B cell (primary cell): Measurements from ENCODE around the gene BRME1. TPM values are rescaled to one million over a fixed set of nuclear protein-coding genes. Genes with fewer than 3 reads are reported as not detected.

Experiments used
- ATAC-seq: fragments of 200-7000 bp; cut with Tn5 transposase; one replicate; pipeline ENCODE4 v1.10.0; 2021; ENCODE audit warnings: low read depth, mild to moderate bottlenecking, moderate number of reproducible peaks, moderate library complexity
- CTCF ChIA-PET: fragments of 350-600 bp; sonication (Branson Sonifier 250); formaldehyde crosslinking; loops from one replicate; lab custom pipeline; 2021; ENCODE audit warnings: antibody characterized with exemption, inconsistent platforms; lab: Charles Lee
- POLR2A ChIA-PET: fragments of 350-600 bp; sonication (Branson Sonifier 250); formaldehyde crosslinking; loops from one replicate; lab custom pipeline; 2021; ENCODE audit warnings: antibody characterized with exemption; lab: Charles Lee
- DNase-seq: peaks from one replicate; pipeline ENCODE4 v3.0.0; 2013
- H2AFZ ChIP-seq: 2 replicates; pipeline ENCODE4 v1.6.1; 2012; ENCODE audit warnings: mild to moderate bottlenecking, low read depth, low read length; ENCODE audit not compliant: insufficient read depth, poor library complexity, severe bottlenecking
- H3K27ac ChIP-seq, 2 donors: 1 replicate in 1 of 2; 2 replicates in 1 of 2; pipeline ENCODE4 v1.5.1; 2012 to 2013; ENCODE audit warnings: low read length in 2 of 2, mild to moderate bottlenecking in 2 of 2, moderate library complexity in 1 of 2
- H3K27me3 ChIP-seq, 4 experiments: fragments of 200-600 bp in 1 of 4; sonication (generic) in 1 of 4; replicated peaks in 1 of 4; 1 replicate in 2 of 4; 2 replicates in 2 of 4; pipeline versions ENCODE4 v1.6.1 to v1.7.0; 2013 to 2016; ENCODE audit warnings: low read length in 3 of 4, mild to moderate bottlenecking in 2 of 4, mixed read lengths in 1 of 4, moderate library complexity in 1 of 4; ENCODE audit not compliant: insufficient read depth in 4 of 4, control insufficient read depth in 3 of 4; ENCODE audit errors: control extremely low read depth in 1 of 4
- H3K36me3 ChIP-seq, 2 experiments: replicated peaks in 1 of 2; 1 replicate in 1 of 2; 2 replicates in 1 of 2; pipeline versions ENCODE4 v1.6.1 to v1.7.1; 2013; ENCODE audit warnings: low read length in 1 of 2; ENCODE audit not compliant: insufficient read depth in 2 of 2, control insufficient read depth in 1 of 2; ENCODE audit errors: control extremely low read depth in 1 of 2, extremely low read depth in 1 of 2
- H3K4me1 ChIP-seq, 2 donors: fragments of 200-600 bp in 1 of 2; sonication (generic) in 1 of 2; 1 replicate in 1 of 2; 2 replicates in 1 of 2; pipeline versions ENCODE4 v1.5.1 to v1.6.1; 2013 to 2017; ENCODE audit warnings: low read length in 2 of 2; ENCODE audit not compliant: control insufficient read depth in 2 of 2, insufficient read depth in 2 of 2
- H3K4me2 ChIP-seq: replicated peaks from 2 replicates; pipeline ENCODE3; 2012; ENCODE audit warnings: mild to moderate bottlenecking, low read depth, low read length; ENCODE audit not compliant: poor library complexity, severe bottlenecking
- H3K4me3 ChIP-seq, 5 experiments: fragments of 200-600 bp in 1 of 5; sonication (generic) in 1 of 5; 1 replicate in 3 of 5; 2 replicates in 2 of 5; pipeline versions ENCODE4 v1.5.1 to v1.7.0; 2011 to 2016; ENCODE audit warnings: low read length in 4 of 5, mild to moderate bottlenecking in 4 of 5, low read depth in 2 of 5, control low read depth in 1 of 5, moderate library complexity in 1 of 5; ENCODE audit not compliant: insufficient read depth in 1 of 5; ENCODE audit errors: control extremely low read depth in 1 of 5, extremely low read depth in 1 of 5
- H3K79me2 ChIP-seq: fragments of 200-600 bp; sonication (generic); one replicate; pipeline ENCODE4 v1.6.0; 2016; ENCODE audit warnings: low read length; ENCODE audit not compliant: control insufficient read depth, insufficient read depth
- H3K9ac ChIP-seq: fragments of 200-600 bp; sonication (generic); 2 replicates; pipeline ENCODE4 v1.6.1; 2017; ENCODE audit warnings: mild to moderate bottlenecking, low read length, moderate library complexity
- H3K9me3 ChIP-seq, 3 donors: one replicate each; pipeline versions ENCODE4 v1.6.1 to v1.7.1; 2013; ENCODE audit warnings: low read length in 2 of 3; ENCODE audit not compliant: control insufficient read depth in 2 of 3, insufficient read depth in 1 of 3; ENCODE audit errors: control extremely low read depth in 1 of 3
- H4K20me1 ChIP-seq: 2 replicates; pipeline ENCODE4 v1.6.0; 2012; ENCODE audit warnings: mild to moderate bottlenecking, low read length; ENCODE audit not compliant: insufficient read depth, control insufficient read depth, poor library complexity, severe bottlenecking
- H3K27ac Mint-ChIP-seq: one replicate; pipeline ENCODE4 v1.8.0; 2021; ENCODE audit warnings: mixed read lengths
- H3K27me3 Mint-ChIP-seq: one replicate; pipeline ENCODE4 v1.8.0; 2021; ENCODE audit warnings: mixed read lengths
- H3K4me1 Mint-ChIP-seq: one replicate; pipeline ENCODE4 v1.8.0; 2021; ENCODE audit warnings: mixed read lengths
- H3K4me3 Mint-ChIP-seq: one replicate; pipeline ENCODE4 v1.8.0; 2021; ENCODE audit warnings: mixed read lengths
- H3K9me3 Mint-ChIP-seq: one replicate; pipeline ENCODE4 v1.8.0; 2022; ENCODE audit warnings: mixed read lengths; ENCODE audit not compliant: insufficient read depth
- EZH2 ChIP-seq: IDR thresholded peaks from 2 replicates; pipeline ENCODE4 v1.6.1; 2012; ENCODE audit warnings: borderline replicate concordance, low read depth, mild to moderate bottlenecking, moderate library complexity, low read length; ENCODE audit not compliant: insufficient read depth, poor library complexity, severe bottlenecking
- WGBS: methylation state at CpG from one replicate; pipeline ENCODE4 v1.1.5; 2013; ENCODE audit warnings: missing lambda C conversion rate; ENCODE audit not compliant: insufficient coverage; 5-methylcytosine and 5-hydroxymethylcytosine counted together
- intact Hi-C: fragments of 100-400 bp; cut with micrococcal nuclease; formaldehyde crosslinking; loops from one replicate; pipeline ENCODE4 v1.10.0; 2022
- polyA plus RNA-seq: library from polyadenylated mRNA; depleted of rRNA; stranded (reverse); fragments of >200 nt; gene quantifications from 2 replicates; pipeline ENCODE4 v1.2.3, GENCODE V29; 2012
- total RNA-seq, 2 donors: library from RNA; stranded (reverse); fragments of 120-200 nt in 1 of 2; gene quantifications; 1 replicate in 1 of 2; 2 replicates in 1 of 2; pipeline versions ENCODE4 v1.2.3 to v1.2.4, GENCODE V29; 2013 to 2022
- TF ChIP-seq, protein P1 (sequence below): fragments of 200-600 bp; IDR thresholded peaks from one replicate; pipeline ENCODE4 v1.8.0; 2022; ENCODE audit warnings: antibody characterized with exemption, mild to moderate bottlenecking

The BRME1 gene
- total and polyA plus RNA-seq, 2 donors (not counting 1 experiment from before 2014, with no cell fraction given) = 1.8 to 2.4 TPM

DNA sequence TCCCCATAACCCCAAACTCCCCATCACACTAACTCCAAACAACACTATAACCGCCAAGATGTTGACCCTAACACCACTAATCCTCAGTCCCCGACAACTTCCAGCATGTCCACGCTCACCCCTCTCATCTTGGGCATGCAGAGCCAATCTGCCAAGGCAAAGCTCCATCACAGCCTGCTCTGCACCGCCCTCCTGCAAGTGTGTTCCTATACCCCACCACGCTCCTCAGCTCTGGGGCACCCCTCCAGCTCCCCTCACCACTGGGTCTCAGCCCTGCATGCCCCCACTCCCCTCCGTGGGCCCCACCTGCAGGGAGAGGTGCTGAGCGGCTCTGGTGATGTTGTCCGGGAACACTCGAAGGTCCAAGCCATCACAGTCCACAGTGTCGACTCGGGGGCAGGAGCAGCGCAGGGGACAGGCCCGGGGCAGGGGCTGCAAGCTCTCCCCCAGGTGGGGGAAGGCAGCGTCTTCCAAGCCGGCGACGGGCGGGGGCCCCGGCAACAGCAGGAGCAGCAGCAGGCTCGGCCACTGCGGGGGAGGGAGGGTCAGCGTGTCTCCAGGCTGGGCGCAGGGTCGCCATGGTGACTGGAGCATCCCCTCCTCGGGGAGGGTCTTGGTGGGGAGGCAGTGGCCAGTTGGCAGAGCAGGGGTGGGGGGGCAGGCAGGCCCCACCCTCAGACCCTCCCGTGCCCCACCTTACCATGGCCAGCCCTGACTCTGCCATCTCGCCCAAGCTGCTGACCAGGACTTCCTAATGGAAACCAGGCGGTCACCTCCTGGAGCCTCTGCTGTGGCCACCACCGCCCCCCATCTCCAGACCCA lies 31.8 kb upstream of the BRME1 start:
- Histone ChIP-seq H3K4me3 (no peak overlapping the region), H3K4me2 (no peak overlapping the region), H3K27me3 (peaks cover 0 to 22% (median 10%) of the 10 kb centered on the region in 4 experiments), H3K79me2 (no peaks in the 10 kb centered on the region), H2AFZ (no peak overlapping the region), H3K4me1 (peaks cover 0 to 4% of the 10 kb centered on the region in 2 donors), H4K20me1 (no peaks in the 10 kb centered on the region), H3K27ac (no peak overlapping the region), H3K36me3 (no peaks in the 10 kb centered on the region), H3K9me3 (peaks cover 0 to 6% (median 0%) of the 10 kb centered on the region in 3 donors), H3K9ac (no peak overlapping the region)
- no peaks in the 10 kb centered on the region for H3K9me3 Mint-ChIP-seq
- ChIA-PET POLR2A (interaction anchor here (0.6 kb wide), 1 partner anchor 701 kb away, joined by 3 read pairs; no protein-coding TSS in a partner anchor), CTCF (no interaction called here)
- H3K27me3 Mint-ChIP-seq = peaks cover 16% of the 10 kb centered on the region
- H3K4me1 Mint-ChIP-seq = peaks cover 10% of the 10 kb centered on the region
- ATAC-seq = no peak
- no peak overlapping the region for H3K4me3 Mint-ChIP-seq
- 32% methylated on average over 27 of the region's 29 CpGs for WGBS
- no peak for DNase-seq
- TF ChIP-seq, protein P1, sequence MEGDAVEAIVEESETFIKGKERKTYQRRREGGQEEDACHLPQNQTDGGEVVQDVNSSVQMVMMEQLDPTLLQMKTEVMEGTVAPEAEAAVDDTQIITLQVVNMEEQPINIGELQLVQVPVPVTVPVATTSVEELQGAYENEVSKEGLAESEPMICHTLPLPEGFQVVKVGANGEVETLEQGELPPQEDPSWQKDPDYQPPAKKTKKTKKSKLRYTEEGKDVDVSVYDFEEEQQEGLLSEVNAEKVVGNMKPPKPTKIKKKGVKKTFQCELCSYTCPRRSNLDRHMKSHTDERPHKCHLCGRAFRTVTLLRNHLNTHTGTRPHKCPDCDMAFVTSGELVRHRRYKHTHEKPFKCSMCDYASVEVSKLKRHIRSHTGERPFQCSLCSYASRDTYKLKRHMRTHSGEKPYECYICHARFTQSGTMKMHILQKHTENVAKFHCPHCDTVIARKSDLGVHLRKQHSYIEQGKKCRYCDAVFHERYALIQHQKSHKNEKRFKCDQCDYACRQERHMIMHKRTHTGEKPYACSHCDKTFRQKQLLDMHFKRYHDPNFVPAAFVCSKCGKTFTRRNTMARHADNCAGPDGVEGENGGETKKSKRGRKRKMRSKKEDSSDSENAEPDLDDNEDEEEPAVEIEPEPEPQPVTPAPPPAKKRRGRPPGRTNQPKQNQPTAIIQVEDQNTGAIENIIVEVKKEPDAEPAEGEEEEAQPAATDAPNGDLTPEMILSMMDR = no peak
- TF ChIP-seq EZH2 = no peak
- no peak overlapping the region for H3K27ac Mint-ChIP-seq
- intact Hi-C loops = no loop called here
